Loucy (cell line): Measurements from ENCODE around the gene WHRN.

ENCODE experiments used
- H2AFZ ChIP-seq: fragments of 200-600 bp; sonication (generic); 2 replicates; pipeline ENCODE4 v1.6.0; 2016; ENCODE audit warnings: antibody characterized with exemption, mild to moderate bottlenecking, low read length, moderate library complexity
- H3F3A ChIP-seq: fragments of 200-600 bp; 2 replicates; pipeline ENCODE4 v1.6.0; 2016; ENCODE audit warnings: antibody characterized with exemption, low read depth, mild to moderate bottlenecking
- H3K27me3 ChIP-seq: fragments of 200-600 bp; sonication (generic); 2 replicates; pipeline ENCODE4 v1.6.1; 2014; ENCODE audit warnings: low read length, mild to moderate bottlenecking; ENCODE audit not compliant: insufficient read depth, poor library complexity, severe bottlenecking
- H3K36me3 ChIP-seq: fragments of 200-600 bp; sonication (generic); 2 replicates; pipeline ENCODE4 v1.6.1; 2016; ENCODE audit warnings: low read length; ENCODE audit not compliant: insufficient read depth
- H3K4me1 ChIP-seq: fragments of 200-600 bp; sonication (generic); 2 replicates; pipeline ENCODE4 v1.5.1; 2014; ENCODE audit warnings: low read length, mild to moderate bottlenecking; ENCODE audit not compliant: insufficient read depth, poor library complexity, severe bottlenecking
- H3K4me2 ChIP-seq: fragments of 200-600 bp; sonication (generic); 2 replicates; pipeline ENCODE4 v1.6.0; 2014; ENCODE audit warnings: antibody characterized with exemption, low read length, low read depth, mild to moderate bottlenecking; ENCODE audit not compliant: poor library complexity, severe bottlenecking
- H3K4me3 ChIP-seq: fragments of 200-600 bp; sonication (generic); 2 replicates; pipeline ENCODE4 v1.5.1; 2014; ENCODE audit warnings: low read length, mild to moderate bottlenecking, mixed read lengths; ENCODE audit not compliant: poor library complexity, severe bottlenecking
- H3K79me2 ChIP-seq: fragments of 200-600 bp; sonication (generic); 2 replicates; pipeline ENCODE4 v1.6.1; 2014; ENCODE audit warnings: low read length; ENCODE audit not compliant: insufficient read depth
- H3K9ac ChIP-seq: fragments of 200-600 bp; sonication (generic); 2 replicates; pipeline ENCODE4 v1.6.0; 2014; ENCODE audit warnings: mild to moderate bottlenecking, low read depth, low read length, moderate library complexity; ENCODE audit not compliant: poor library complexity, severe bottlenecking
- H3K9me2 ChIP-seq: fragments of 200-600 bp; sonication (generic); replicated peaks from 2 replicates; pipeline ENCODE4 v1.6.1; 2016; ENCODE audit warnings: low read depth, low read length, mixed read lengths
- H3K9me3 ChIP-seq: fragments of 200-600 bp; sonication (generic); 2 replicates; pipeline ENCODE4 v1.6.1; 2014; ENCODE audit warnings: mild to moderate bottlenecking, antibody characterized with exemption, low read length, low read depth; ENCODE audit not compliant: insufficient read depth
- H4K20me1 ChIP-seq: fragments of 200-600 bp; sonication (generic); 2 replicates; pipeline ENCODE4 v1.6.0; 2014; ENCODE audit warnings: antibody characterized with exemption, low read length, mild to moderate bottlenecking; ENCODE audit not compliant: insufficient read depth, poor library complexity, severe bottlenecking
- EZH2phosphoT487 ChIP-seq: fragments of 200-600 bp; IDR thresholded peaks from 2 replicates; pipeline ENCODE4 v1.6.1; 2018; ENCODE audit warnings: antibody characterized with exemption, mild to moderate bottlenecking, moderate library complexity, borderline replicate concordance
- TF ChIP-seq, protein P1 (sequence below): fragments of 200-600 bp; sonication (generic); conservative IDR thresholded peaks from 2 replicates; pipeline ENCODE4 v1.5.1; 2014; ENCODE audit warnings: mild to moderate bottlenecking, antibody characterized with exemption, low read length

The WHRN gene

GRCh38 chr9:114469091-114469853 is 36.0 kb downstream of the WHRN start:
- Histone ChIP-seq H3K4me3 (no peak overlapping the region), H3K4me1 (no peaks in the 10 kb centered on the region)

GRCh38 chr9:114467910-114468309 is 37.4 kb downstream of the WHRN start:
- Histone ChIP-seq H3K79me2 (no peaks in the 10 kb centered on the region), H4K20me1 (no peaks in the 10 kb centered on the region), H3K27me3 (no peaks in the 10 kb centered on the region), H3F3A (no peaks in the 10 kb centered on the region), H2AFZ (no peak overlapping the region), H3K4me3 (no peak overlapping the region), H3K9me3 (no peaks in the 10 kb centered on the region), H3K9ac (no peak overlapping the region), H3K4me1 (no peaks in the 10 kb centered on the region), H3K36me3 (no peaks in the 10 kb centered on the region), H3K4me2 (no peak overlapping the region), H3K9me2 (no peaks in the 10 kb centered on the region)
- TF ChIP-seq, protein P1, sequence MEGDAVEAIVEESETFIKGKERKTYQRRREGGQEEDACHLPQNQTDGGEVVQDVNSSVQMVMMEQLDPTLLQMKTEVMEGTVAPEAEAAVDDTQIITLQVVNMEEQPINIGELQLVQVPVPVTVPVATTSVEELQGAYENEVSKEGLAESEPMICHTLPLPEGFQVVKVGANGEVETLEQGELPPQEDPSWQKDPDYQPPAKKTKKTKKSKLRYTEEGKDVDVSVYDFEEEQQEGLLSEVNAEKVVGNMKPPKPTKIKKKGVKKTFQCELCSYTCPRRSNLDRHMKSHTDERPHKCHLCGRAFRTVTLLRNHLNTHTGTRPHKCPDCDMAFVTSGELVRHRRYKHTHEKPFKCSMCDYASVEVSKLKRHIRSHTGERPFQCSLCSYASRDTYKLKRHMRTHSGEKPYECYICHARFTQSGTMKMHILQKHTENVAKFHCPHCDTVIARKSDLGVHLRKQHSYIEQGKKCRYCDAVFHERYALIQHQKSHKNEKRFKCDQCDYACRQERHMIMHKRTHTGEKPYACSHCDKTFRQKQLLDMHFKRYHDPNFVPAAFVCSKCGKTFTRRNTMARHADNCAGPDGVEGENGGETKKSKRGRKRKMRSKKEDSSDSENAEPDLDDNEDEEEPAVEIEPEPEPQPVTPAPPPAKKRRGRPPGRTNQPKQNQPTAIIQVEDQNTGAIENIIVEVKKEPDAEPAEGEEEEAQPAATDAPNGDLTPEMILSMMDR, result no peak
- TF ChIP-seq EZH2phosphoT487, result no peak

More at GRCh38 chr9:114469091-114469853, 36.0 kb downstream of the WHRN start:
- Histone ChIP-seq H3F3A (no peaks in the 10 kb centered on the region), H3K9ac (no peak overlapping the region), H2AFZ (no peak overlapping the region), H3K27me3 (no peaks in the 10 kb centered on the region), H3K4me2 (no peak overlapping the region), H3K79me2 (no peaks in the 10 kb centered on the region), H3K9me2 (no peaks in the 10 kb centered on the region), H3K9me3 (no peaks in the 10 kb centered on the region), H3K36me3 (no peaks in the 10 kb centered on the region), H4K20me1 (no peaks in the 10 kb centered on the region)
- TF ChIP-seq, protein P1, result no peak
- TF ChIP-seq EZH2phosphoT487, result no peak

- no peak overlapping the region for H3K4me3 ChIP-seq
- H3K9me2 ChIP-seq, result no peaks in the 10 kb centered on the region
- TF ChIP-seq, protein P1, result no peak
- TF ChIP-seq EZH2phosphoT487, result no peak
- no peaks in the 10 kb centered on the region for H3K79me2 ChIP-seq
- no peaks in the 10 kb centered on the region for H3K9me3 ChIP-seq
- H3F3A ChIP-seq, result no peaks in the 10 kb centered on the region
- no peaks in the 10 kb centered on the region for H3K27me3 ChIP-seq
- H3K36me3 ChIP-seq, result no peaks in the 10 kb centered on the region
- no peaks in the 10 kb centered on the region for H3K4me1 ChIP-seq
- H3K9ac ChIP-seq, result no peak overlapping the region
- no peaks in the 10 kb centered on the region for H4K20me1 ChIP-seq
- no peak overlapping the region for H3K4me2 ChIP-seq
- H2AFZ ChIP-seq, result no peak overlapping the region
These were observed 38.0 kb downstream of the WHRN start for GRCh38 chr9:114467226-114467750.
